22Rv1 (cell line): Measurements from ENCODE around the gene GRIK1.

Experiments used
- CTCF ChIP-seq: fragments of 450-650 bp; IDR thresholded peaks from 2 replicates; pipeline ENCODE4 v1.5.1; 2017; ENCODE audit warnings: mild to moderate bottlenecking
- ZFX ChIP-seq: fragments of 450-650 bp; IDR thresholded peaks from 2 replicates; pipeline ENCODE4 v1.6.1; 2017; ENCODE audit warnings: antibody characterized with exemption, borderline replicate concordance

GRCh38 chr21:29748391-29749167, 191.2 kb downstream of the GRIK1 start:
- TF ChIP-seq CTCF (no peak), ZFX (no peak)
